Measurements from ENCODE around the gene FEZF1. TPM values are rescaled to one million over a fixed set of nuclear protein-coding genes. Genes with fewer than 3 reads are reported as not detected.

The FEZF1 gene
- total and polyA plus RNA-seq, 4 donors, result not detected

- TF ChIP-seq, protein P1, sequence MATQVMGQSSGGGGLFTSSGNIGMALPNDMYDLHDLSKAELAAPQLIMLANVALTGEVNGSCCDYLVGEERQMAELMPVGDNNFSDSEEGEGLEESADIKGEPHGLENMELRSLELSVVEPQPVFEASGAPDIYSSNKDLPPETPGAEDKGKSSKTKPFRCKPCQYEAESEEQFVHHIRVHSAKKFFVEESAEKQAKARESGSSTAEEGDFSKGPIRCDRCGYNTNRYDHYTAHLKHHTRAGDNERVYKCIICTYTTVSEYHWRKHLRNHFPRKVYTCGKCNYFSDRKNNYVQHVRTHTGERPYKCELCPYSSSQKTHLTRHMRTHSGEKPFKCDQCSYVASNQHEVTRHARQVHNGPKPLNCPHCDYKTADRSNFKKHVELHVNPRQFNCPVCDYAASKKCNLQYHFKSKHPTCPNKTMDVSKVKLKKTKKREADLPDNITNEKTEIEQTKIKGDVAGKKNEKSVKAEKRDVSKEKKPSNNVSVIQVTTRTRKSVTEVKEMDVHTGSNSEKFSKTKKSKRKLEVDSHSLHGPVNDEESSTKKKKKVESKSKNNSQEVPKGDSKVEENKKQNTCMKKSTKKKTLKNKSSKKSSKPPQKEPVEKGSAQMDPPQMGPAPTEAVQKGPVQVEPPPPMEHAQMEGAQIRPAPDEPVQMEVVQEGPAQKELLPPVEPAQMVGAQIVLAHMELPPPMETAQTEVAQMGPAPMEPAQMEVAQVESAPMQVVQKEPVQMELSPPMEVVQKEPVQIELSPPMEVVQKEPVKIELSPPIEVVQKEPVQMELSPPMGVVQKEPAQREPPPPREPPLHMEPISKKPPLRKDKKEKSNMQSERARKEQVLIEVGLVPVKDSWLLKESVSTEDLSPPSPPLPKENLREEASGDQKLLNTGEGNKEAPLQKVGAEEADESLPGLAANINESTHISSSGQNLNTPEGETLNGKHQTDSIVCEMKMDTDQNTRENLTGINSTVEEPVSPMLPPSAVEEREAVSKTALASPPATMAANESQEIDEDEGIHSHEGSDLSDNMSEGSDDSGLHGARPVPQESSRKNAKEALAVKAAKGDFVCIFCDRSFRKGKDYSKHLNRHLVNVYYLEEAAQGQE (IDR thresholded peaks at IDR 0.05), result no peak
- no peak for TF ChIP-seq CTCF (IDR thresholded peaks at IDR 0.05; ENCODE audit: low read depth, low read length, missing input control)
These were observed 49.1 kb downstream of the FEZF1 start (continued) for GRCh38 chr7:122255454-122255853.

Other genes starting within 250 kb of the FEZF1 start
- gene AASS, start 160.5 kb downstream of the FEZF1 start, total RNA-seq, result 10 to 100 TPM; 10.8 to 95.4 TPM
- 10 to 100 TPM; 13.4 to 35.3 TPM for gene AASS, start 160.5 kb downstream of the FEZF1 start, polyA plus RNA-seq

Data from liver (tissue), 5 donors.